ENCODE data around the gene NLRC5.

NLRC5 gene

GRCh38 chr16:57106767-57107166, 117.4 kb downstream of the NLRC5 start:
- TF ChIP-seq ZNF223 (tag by site-specific recombination; IDR thresholded peaks at IDR 0.05) (no peak), ZNF239 (tag by site-specific recombination; IDR thresholded peaks at IDR 0.05) (no peak), REST (tag by site-specific recombination; IDR thresholded peaks at IDR 0.05) (no peak), ZNF544 (tag by site-specific recombination; IDR thresholded peaks at IDR 0.05) (no peak), ZNF266 (tag by site-specific recombination; IDR thresholded peaks at IDR 0.05; ENCODE audit: low read depth) (no peak), PRDM1 (tag by site-specific recombination; IDR thresholded peaks at IDR 0.05) (no peak), HOXC10 (CRISPR knock-in tag; IDR thresholded peaks at IDR 0.05) (no peak), GLI2 (tag by site-specific recombination; IDR thresholded peaks at IDR 0.05; ENCODE audit: borderline replicate concordance, low read depth) (no peak), ZNF830 (tag by site-specific recombination; IDR thresholded peaks at IDR 0.05; ENCODE audit: low read depth) (no peak), ZNF10 (tag by site-specific recombination; IDR thresholded peaks at IDR 0.05) (no peak)
- TF ChIP-seq, protein P1, sequence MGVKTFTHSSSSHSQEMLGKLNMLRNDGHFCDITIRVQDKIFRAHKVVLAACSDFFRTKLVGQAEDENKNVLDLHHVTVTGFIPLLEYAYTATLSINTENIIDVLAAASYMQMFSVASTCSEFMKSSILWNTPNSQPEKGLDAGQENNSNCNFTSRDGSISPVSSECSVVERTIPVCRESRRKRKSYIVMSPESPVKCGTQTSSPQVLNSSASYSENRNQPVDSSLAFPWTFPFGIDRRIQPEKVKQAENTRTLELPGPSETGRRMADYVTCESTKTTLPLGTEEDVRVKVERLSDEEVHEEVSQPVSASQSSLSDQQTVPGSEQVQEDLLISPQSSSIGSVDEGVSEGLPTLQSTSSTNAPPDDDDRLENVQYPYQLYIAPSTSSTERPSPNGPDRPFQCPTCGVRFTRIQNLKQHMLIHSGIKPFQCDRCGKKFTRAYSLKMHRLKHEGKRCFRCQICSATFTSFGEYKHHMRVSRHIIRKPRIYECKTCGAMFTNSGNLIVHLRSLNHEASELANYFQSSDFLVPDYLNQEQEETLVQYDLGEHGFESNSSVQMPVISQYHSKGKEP (tag by site-specific recombination; IDR thresholded peaks at IDR 0.05): no peak
- TF ChIP-seq, protein P2, sequence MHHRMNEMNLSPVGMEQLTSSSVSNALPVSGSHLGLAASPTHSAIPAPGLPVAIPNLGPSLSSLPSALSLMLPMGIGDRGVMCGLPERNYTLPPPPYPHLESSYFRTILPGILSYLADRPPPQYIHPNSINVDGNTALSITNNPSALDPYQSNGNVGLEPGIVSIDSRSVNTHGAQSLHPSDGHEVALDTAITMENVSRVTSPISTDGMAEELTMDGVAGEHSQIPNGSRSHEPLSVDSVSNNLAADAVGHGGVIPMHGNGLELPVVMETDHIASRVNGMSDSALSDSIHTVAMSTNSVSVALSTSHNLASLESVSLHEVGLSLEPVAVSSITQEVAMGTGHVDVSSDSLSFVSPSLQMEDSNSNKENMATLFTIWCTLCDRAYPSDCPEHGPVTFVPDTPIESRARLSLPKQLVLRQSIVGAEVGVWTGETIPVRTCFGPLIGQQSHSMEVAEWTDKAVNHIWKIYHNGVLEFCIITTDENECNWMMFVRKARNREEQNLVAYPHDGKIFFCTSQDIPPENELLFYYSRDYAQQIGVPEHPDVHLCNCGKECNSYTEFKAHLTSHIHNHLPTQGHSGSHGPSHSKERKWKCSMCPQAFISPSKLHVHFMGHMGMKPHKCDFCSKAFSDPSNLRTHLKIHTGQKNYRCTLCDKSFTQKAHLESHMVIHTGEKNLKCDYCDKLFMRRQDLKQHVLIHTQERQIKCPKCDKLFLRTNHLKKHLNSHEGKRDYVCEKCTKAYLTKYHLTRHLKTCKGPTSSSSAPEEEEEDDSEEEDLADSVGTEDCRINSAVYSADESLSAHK (tag by site-specific recombination; IDR thresholded peaks at IDR 0.05): no peak
- TF ChIP-seq, protein P3, sequence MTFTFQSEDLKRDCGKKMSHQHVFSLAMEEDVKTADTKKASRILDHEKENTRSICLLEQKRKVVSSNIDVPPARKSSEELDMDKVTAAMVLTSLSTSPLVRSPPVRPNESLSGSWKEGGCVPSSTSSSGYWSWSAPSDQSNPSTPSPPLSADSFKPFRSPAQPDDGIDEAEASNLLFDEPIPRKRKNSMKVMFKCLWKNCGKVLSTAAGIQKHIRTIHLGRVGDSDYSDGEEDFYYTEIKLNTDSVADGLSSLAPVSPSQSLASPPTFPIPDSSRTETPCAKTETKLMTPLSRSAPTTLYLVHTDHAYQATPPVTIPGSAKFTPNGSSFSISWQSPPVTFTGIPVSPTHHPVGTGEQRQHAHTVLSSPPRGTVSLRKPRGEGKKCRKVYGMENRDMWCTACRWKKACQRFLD (tag by site-specific recombination; IDR thresholded peaks at IDR 0.05): no peak
- TF ChIP-seq, protein P4, sequence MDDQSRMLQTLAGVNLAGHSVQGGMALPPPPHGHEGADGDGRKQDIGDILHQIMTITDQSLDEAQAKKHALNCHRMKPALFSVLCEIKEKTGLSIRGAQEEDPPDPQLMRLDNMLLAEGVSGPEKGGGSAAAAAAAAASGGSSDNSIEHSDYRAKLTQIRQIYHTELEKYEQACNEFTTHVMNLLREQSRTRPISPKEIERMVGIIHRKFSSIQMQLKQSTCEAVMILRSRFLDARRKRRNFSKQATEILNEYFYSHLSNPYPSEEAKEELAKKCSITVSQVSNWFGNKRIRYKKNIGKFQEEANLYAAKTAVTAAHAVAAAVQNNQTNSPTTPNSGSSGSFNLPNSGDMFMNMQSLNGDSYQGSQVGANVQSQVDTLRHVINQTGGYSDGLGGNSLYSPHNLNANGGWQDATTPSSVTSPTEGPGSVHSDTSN (CRISPR knock-in tag; IDR thresholded peaks at IDR 0.05): no peak
- CTCF ChIA-PET: no interaction called here

DNA sequence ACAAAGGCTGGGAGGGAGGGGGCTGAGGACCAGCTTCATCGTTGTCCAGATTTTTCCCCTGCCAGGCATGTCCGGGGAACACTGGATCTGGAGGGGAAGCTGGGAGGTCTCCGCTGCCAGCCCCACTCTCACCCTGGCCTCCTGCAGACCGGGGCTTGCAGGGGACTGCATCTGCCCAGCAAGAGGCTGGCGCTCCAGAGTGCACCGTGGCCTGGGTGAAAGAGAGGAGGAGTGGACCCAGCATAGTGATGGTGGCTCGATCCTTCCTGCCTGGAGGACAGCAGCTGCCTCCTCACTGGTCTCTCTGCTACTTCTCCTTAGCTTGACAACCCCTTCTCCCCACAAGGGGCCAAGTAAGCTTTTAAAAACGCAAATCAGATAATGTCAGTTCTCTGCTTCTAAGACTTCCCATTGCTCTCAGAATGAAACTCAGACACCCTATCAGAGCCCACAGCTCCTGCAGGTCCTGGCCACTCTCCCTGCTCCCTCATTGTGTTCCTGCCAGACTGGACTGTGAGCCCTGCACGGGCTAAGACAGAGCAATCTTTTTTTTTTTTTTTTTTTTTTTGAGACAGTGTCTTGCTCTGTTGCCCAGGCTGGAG, 118.1 kb downstream of the NLRC5 start:
- H3K4me1 ChIP-seq (ENCODE audit: control insufficient read depth, insufficient read depth, low read length): peaks cover 3% of the 10 kb centered on the region; the same call in 1 of the 2 replicates
- CTCF ChIA-PET: interaction anchor here (0.6 kb wide), 1 partner anchor 31 kb away, joined by 4 read pairs; no protein-coding TSS in a partner anchor

More at GRCh38 chr16:57106767-57107166, 117.4 kb downstream of the NLRC5 start:
- POLR2A ChIA-PET: no interaction called here
- peaks cover 3% of the 10 kb centered on the region; the same call in 1 of the 2 replicates for H3K4me1 ChIP-seq (ENCODE audit: control insufficient read depth, insufficient read depth, low read length)
- H3K36me3 ChIP-seq (ENCODE audit: control insufficient read depth in 2 of 2, insufficient read depth in 1 of 2, low read length in 2 of 2): no peaks in the 10 kb centered on the region
- no peak overlapping the region for H3K27ac ChIP-seq (ENCODE audit: extremely low read depth, low read depth, low read length)
- H3K9me3 ChIP-seq (ENCODE audit: control insufficient read depth, insufficient read depth, low read depth, low read length): no peaks in the 10 kb centered on the region
- H3K4me3 ChIP-seq (ENCODE audit: low read depth, low read length): no peak overlapping the region

More for the DNA sequence above, 118.1 kb downstream of the NLRC5 start:
- no peaks in the 10 kb centered on the region for H3K9me3 ChIP-seq (ENCODE audit: control insufficient read depth, insufficient read depth, low read depth, low read length)
- H3K27ac ChIP-seq (ENCODE audit: extremely low read depth, low read depth, low read length): no peak overlapping the region
- TF ChIP-seq, protein P5, sequence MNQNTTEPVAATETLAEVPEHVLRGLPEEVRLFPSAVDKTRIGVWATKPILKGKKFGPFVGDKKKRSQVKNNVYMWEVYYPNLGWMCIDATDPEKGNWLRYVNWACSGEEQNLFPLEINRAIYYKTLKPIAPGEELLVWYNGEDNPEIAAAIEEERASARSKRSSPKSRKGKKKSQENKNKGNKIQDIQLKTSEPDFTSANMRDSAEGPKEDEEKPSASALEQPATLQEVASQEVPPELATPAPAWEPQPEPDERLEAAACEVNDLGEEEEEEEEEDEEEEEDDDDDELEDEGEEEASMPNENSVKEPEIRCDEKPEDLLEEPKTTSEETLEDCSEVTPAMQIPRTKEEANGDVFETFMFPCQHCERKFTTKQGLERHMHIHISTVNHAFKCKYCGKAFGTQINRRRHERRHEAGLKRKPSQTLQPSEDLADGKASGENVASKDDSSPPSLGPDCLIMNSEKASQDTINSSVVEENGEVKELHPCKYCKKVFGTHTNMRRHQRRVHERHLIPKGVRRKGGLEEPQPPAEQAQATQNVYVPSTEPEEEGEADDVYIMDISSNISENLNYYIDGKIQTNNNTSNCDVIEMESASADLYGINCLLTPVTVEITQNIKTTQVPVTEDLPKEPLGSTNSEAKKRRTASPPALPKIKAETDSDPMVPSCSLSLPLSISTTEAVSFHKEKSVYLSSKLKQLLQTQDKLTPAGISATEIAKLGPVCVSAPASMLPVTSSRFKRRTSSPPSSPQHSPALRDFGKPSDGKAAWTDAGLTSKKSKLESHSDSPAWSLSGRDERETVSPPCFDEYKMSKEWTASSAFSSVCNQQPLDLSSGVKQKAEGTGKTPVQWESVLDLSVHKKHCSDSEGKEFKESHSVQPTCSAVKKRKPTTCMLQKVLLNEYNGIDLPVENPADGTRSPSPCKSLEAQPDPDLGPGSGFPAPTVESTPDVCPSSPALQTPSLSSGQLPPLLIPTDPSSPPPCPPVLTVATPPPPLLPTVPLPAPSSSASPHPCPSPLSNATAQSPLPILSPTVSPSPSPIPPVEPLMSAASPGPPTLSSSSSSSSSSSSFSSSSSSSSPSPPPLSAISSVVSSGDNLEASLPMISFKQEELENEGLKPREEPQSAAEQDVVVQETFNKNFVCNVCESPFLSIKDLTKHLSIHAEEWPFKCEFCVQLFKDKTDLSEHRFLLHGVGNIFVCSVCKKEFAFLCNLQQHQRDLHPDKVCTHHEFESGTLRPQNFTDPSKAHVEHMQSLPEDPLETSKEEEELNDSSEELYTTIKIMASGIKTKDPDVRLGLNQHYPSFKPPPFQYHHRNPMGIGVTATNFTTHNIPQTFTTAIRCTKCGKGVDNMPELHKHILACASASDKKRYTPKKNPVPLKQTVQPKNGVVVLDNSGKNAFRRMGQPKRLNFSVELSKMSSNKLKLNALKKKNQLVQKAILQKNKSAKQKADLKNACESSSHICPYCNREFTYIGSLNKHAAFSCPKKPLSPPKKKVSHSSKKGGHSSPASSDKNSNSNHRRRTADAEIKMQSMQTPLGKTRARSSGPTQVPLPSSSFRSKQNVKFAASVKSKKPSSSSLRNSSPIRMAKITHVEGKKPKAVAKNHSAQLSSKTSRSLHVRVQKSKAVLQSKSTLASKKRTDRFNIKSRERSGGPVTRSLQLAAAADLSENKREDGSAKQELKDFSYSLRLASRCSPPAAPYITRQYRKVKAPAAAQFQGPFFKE (tag by site-specific recombination; IDR thresholded peaks at IDR 0.05; ENCODE audit: borderline replicate concordance): no peak
- 0 out of 2 replicates have a peak, but pooled peaks have one; percentile 15 for TF ChIP-seq ZIC2 (tag by site-specific recombination; IDR thresholded peaks at IDR 0.05)
- POLR2A ChIA-PET: no interaction called here
- no peaks in the 10 kb centered on the region for H3K36me3 ChIP-seq (ENCODE audit: control insufficient read depth in 2 of 2, insufficient read depth in 1 of 2, low read length in 2 of 2)
- no peak overlapping the region for H3K4me3 ChIP-seq (ENCODE audit: low read depth, low read length)
